Activated naive CD4-positive, alpha-beta T cell treated with anti-CD3 and anti-CD28 coated beads, Interleukin-2, amount 10 ng/mL, durations not matched to agents 7 days and 5 days (primary cell): ENCODE measurements around the gene TASP1.
A peak's percentile ranks its signal among the peaks of the same experiment; 100 is the strongest.

ENCODE experiments used
- CTCF ChIA-PET: fragments of 350-600 bp; sonication (Branson Sonifier 250); formaldehyde crosslinking; loops from one replicate; lab custom pipeline; 2021; ENCODE audit warnings: antibody characterized with exemption; lab: Charles Lee
- DNase-seq: peaks from one replicate; pipeline ENCODE4 v3.0.0-alpha.2; 2020
- H3K27ac Mint-ChIP-seq: one replicate; pipeline ENCODE4 v1.8.0; 2021; ENCODE audit warnings: mild to moderate bottlenecking, moderate library complexity, mixed read lengths
- H3K27me3 Mint-ChIP-seq: one replicate; pipeline ENCODE4 v1.8.0; 2021; ENCODE audit warnings: mild to moderate bottlenecking, mixed read lengths
- H3K36me3 Mint-ChIP-seq: one replicate; pipeline ENCODE4 v1.8.0; 2021; ENCODE audit warnings: mixed read lengths
- H3K4me1 Mint-ChIP-seq: one replicate; pipeline ENCODE4 v1.8.0; 2021; ENCODE audit warnings: mixed read lengths
- H3K4me3 Mint-ChIP-seq: one replicate; pipeline ENCODE4 v1.8.0; 2021; ENCODE audit warnings: mild to moderate bottlenecking, moderate library complexity, mixed read lengths
- H3K9me3 Mint-ChIP-seq: one replicate; pipeline ENCODE4 v1.8.0; 2021; ENCODE audit warnings: mixed read lengths

The TASP1 gene

GRCh38 chr20:13447385-13448180 lies 191.1 kb downstream of the TASP1 start:
- no peak for DNase-seq
- Mint-ChIP-seq H3K4me1 (no peaks in the 10 kb centered on the region), H3K36me3 (no peaks in the 10 kb centered on the region), H3K4me3 (no peak overlapping the region), H3K27ac (no peak overlapping the region), H3K27me3 (no peaks in the 10 kb centered on the region), H3K9me3 (no peaks in the 10 kb centered on the region)
- CTCF ChIA-PET = interaction anchor here (1.4 kb wide), 1 partner anchor 12 kb away, joined by 4 read pairs; no protein-coding TSS in a partner anchor

DNA sequence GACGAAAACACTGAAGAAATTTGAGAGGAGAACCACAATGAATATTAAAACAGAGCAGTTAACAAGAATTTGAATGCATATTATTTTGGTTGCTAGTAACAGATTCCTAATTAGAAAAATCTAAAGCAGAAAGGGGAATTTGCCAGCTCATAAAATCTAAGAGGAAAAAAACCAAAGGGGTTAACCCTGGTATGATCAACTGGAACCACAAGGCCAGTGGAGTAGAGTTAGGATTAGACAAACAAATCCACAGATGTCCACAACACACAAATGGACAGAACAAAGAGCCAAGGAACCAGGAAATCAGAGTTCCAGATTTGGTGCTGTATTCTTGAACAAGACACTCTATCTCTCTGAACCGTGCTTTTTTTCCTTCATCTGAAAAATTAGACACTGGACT lies 195.0 kb downstream of the TASP1 start:
- no peaks in the 10 kb centered on the region for H3K4me1 Mint-ChIP-seq
- H3K36me3 Mint-ChIP-seq = no peaks in the 10 kb centered on the region
- H3K27ac Mint-ChIP-seq = no peak overlapping the region
- no peaks in the 10 kb centered on the region for H3K27me3 Mint-ChIP-seq
- peaks cover 4% of the 10 kb centered on the region for H3K9me3 Mint-ChIP-seq
- DNase-seq = no peak
- CTCF ChIA-PET = no interaction called here
- no peak overlapping the region for H3K4me3 Mint-ChIP-seq

DNA sequence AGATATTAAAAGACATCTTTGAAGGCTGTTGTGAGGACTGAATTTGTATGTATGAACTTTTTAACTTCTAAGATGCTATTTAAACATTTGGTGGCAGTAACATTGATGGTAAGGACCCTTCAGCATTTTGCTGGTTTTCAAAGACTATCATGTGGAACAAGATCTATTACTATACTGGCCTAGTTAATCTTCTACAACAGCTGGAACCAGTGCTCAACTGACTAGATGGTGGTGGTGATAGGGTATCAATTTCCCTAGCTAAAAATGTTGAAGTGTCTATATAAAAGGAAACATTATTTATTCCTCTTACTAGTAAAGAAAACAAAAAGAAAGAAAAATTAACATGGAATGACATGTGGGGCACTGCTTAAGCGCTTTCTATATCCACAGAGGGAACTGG lies 195.7 kb downstream of the TASP1 start:
- no peak overlapping the region for H3K27ac Mint-ChIP-seq
- peaks cover 4% of the 10 kb centered on the region for H3K9me3 Mint-ChIP-seq

GRCh38 chr20:13441388-13441787 lies 197.3 kb downstream of the TASP1 start:
- no peaks in the 10 kb centered on the region for H3K27me3 Mint-ChIP-seq
- H3K4me1 Mint-ChIP-seq = no peaks in the 10 kb centered on the region
- CTCF ChIA-PET = no interaction called here
- no peaks in the 10 kb centered on the region for H3K36me3 Mint-ChIP-seq
- H3K9me3 Mint-ChIP-seq = peaks cover 4% of the 10 kb centered on the region
- H3K4me3 Mint-ChIP-seq = no peak overlapping the region
- H3K27ac Mint-ChIP-seq = no peak overlapping the region
- no peak for DNase-seq

More for the DNA sequence above, 195.7 kb downstream of the TASP1 start:
- no peak overlapping the region for H3K4me3 Mint-ChIP-seq
- H3K4me1 Mint-ChIP-seq = no peaks in the 10 kb centered on the region
- H3K36me3 Mint-ChIP-seq = no peaks in the 10 kb centered on the region
- H3K27me3 Mint-ChIP-seq = no peaks in the 10 kb centered on the region
- CTCF ChIA-PET = no interaction called here
- no peak for DNase-seq

GRCh38 chr20:13436530-13436929 lies 202.2 kb downstream of the TASP1 start:
- Mint-ChIP-seq H3K4me3 (no peak overlapping the region), H3K36me3 (peaks cover 7% of the 10 kb centered on the region), H3K4me1 (no peaks in the 10 kb centered on the region), H3K27me3 (no peaks in the 10 kb centered on the region), H3K9me3 (peaks cover 5% of the 10 kb centered on the region), H3K27ac (no peak overlapping the region)
- DNase-seq = no peak
- CTCF ChIA-PET = interaction anchor here (0.6 kb wide), 1 partner anchor 134 kb away, joined by 4 read pairs; no protein-coding TSS in a partner anchor

DNA sequence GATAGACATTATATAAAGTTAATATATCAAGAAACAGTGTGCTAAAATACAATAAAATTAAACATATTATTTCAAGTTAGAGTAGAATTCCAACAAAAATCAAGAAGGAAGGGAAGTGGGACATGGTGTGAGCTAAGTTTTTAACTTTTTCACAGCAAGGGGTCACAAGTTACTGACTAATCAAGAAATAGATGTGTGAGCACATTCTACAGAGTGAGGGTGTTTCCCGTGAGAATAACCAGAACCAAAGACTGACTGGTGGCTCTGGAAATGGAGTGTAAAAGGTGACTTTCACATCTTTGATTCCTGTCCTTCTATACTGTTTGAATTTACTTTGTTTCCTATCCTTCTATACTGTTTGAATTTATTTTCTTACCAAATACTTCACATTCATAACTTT lies 206.6 kb downstream of the TASP1 start:
- no peak overlapping the region for H3K4me3 Mint-ChIP-seq
- peaks cover 3% of the 10 kb centered on the region for H3K9me3 Mint-ChIP-seq
- H3K27me3 Mint-ChIP-seq = no peaks in the 10 kb centered on the region
- no peak overlapping the region for H3K27ac Mint-ChIP-seq
- no peak for DNase-seq
- peaks cover 20% of the 10 kb centered on the region for H3K36me3 Mint-ChIP-seq
- CTCF ChIA-PET = no interaction called here
- H3K4me1 Mint-ChIP-seq = no peaks in the 10 kb centered on the region

- Mint-ChIP-seq H3K9me3 (peaks cover 1% of the 10 kb centered on the region), H3K36me3 (peaks cover 18% of the 10 kb centered on the region), H3K27ac (no peak overlapping the region), H3K4me1 (no peaks in the 10 kb centered on the region), H3K4me3 (no peak overlapping the region), H3K27me3 (no peaks in the 10 kb centered on the region)
- no peak for DNase-seq
- CTCF ChIA-PET = interaction anchor here (0.7 kb wide), 1 partner anchor 116 kb away, joined by 3 read pairs; no protein-coding TSS in a partner anchor
These were observed 208.3 kb downstream of the TASP1 start for GRCh38 chr20:13430346-13431002.

GRCh38 chr20:13428684-13429083 lies 210.0 kb downstream of the TASP1 start:
- H3K4me3 Mint-ChIP-seq = no peak overlapping the region
- H3K4me1 Mint-ChIP-seq = no peaks in the 10 kb centered on the region
- CTCF ChIA-PET = no interaction called here
- DNase-seq = no peak
- H3K27me3 Mint-ChIP-seq = no peaks in the 10 kb centered on the region
- H3K9me3 Mint-ChIP-seq = peaks cover 1% of the 10 kb centered on the region
- no peak overlapping the region for H3K27ac Mint-ChIP-seq
- H3K36me3 Mint-ChIP-seq = peaks cover 18% of the 10 kb centered on the region

- Mint-ChIP-seq H3K4me3 (no peak overlapping the region), H3K27me3 (no peaks in the 10 kb centered on the region), H3K36me3 (peaks cover 13% of the 10 kb centered on the region), H3K4me1 (no peaks in the 10 kb centered on the region), H3K27ac (no peak overlapping the region), H3K9me3 (peaks cover 1% of the 10 kb centered on the region)
- DNase-seq = no peak
- CTCF ChIA-PET = no interaction called here
These were observed 211.9 kb downstream of the TASP1 start for GRCh38 chr20:13426870-13427269.

- H3K27ac Mint-ChIP-seq = no peak overlapping the region
- no peak overlapping the region for H3K4me3 Mint-ChIP-seq
- H3K9me3 Mint-ChIP-seq = peaks cover 1% of the 10 kb centered on the region
- no peaks in the 10 kb centered on the region for H3K27me3 Mint-ChIP-seq
- H3K36me3 Mint-ChIP-seq = peaks cover 11% of the 10 kb centered on the region
- no peak for DNase-seq
- no peaks in the 10 kb centered on the region for H3K4me1 Mint-ChIP-seq
- CTCF ChIA-PET = no interaction called here
These were observed 213.2 kb downstream of the TASP1 start for GRCh38 chr20:13425381-13426135.

GRCh38 chr20:13424174-13424833 lies 214.4 kb downstream of the TASP1 start:
- Mint-ChIP-seq H3K27ac (no peak overlapping the region), H3K4me3 (no peak overlapping the region), H3K4me1 (no peaks in the 10 kb centered on the region), H3K36me3 (peaks cover 4% of the 10 kb centered on the region), H3K9me3 (no peaks in the 10 kb centered on the region), H3K27me3 (no peaks in the 10 kb centered on the region)
- no peak for DNase-seq
- CTCF ChIA-PET = no interaction called here

DNA sequence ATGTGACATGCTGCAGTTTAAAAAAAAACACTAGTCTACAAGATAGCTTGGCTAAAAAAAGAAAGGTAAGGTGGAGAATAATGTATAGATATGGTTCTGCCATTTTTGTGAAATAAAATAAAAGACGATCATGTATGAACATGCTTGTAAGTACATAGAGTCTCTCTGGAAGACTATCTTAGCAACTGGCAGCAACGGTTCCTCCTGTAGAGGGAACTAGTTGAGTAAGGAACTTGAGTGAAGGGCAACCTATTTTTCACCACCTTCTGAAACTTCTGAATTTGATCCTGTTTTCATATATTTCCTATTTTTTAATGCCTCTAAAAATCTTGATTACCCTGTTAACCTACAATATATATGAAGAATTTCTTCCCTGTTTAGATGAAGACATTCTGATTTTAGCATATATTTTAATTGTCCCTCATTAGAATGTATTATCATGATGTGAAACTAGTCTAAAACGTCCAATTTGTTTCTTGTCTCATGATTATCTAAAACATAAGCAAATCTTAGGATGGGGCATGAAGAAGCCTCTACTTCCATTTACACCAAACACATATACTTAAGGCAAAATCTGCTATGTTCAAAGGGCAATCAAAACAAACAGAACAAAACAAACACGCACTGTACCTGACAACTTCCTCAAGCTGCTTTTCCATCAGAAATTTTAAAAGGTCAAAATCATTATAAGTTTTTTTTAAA lies 215.1 kb downstream of the TASP1 start:
- CTCF ChIA-PET = no interaction called here
- Mint-ChIP-seq H3K4me1 (no peaks in the 10 kb centered on the region), H3K9me3 (no peaks in the 10 kb centered on the region), H3K36me3 (no peaks in the 10 kb centered on the region), H3K4me3 (no peak overlapping the region), H3K27ac (peak overlapping the region; percentile 33), H3K27me3 (no peaks in the 10 kb centered on the region)
- no peak for DNase-seq

GRCh38 chr20:13422637-13423036 lies 216.1 kb downstream of the TASP1 start:
- Mint-ChIP-seq H3K4me3 (no peak overlapping the region), H3K27ac (no peak overlapping the region), H3K36me3 (no peaks in the 10 kb centered on the region), H3K27me3 (no peaks in the 10 kb centered on the region), H3K9me3 (no peaks in the 10 kb centered on the region), H3K4me1 (no peaks in the 10 kb centered on the region)
- CTCF ChIA-PET = no interaction called here
- no peak for DNase-seq
